PC-3 (cell line): ENCODE measurements around the gene BIRC6. TPM values are rescaled to one million over a fixed set of nuclear protein-coding genes. Genes with fewer than 3 reads are reported as not detected.
A peak's percentile ranks its signal among the peaks of the same experiment; 100 is the strongest.

Experiments used
- ATAC-seq: fragments of 200-7000 bp; cut with Tn5 transposase; 2 replicates; pipeline ENCODE4 v1.9.1; 2020; ENCODE audit warnings: mild to moderate bottlenecking, moderate library complexity
- BruUV-seq: library from RNA; stranded (reverse); fragments of 400-500 nt; replicated peaks from 2 replicates; lab custom pipeline; 2021; lab: Mats Ljungman, UMichigan
- CTCF ChIA-PET: fragments of 300-600 bp; sonication (Branson Sonifier 250); formaldehyde crosslinking; loops from one replicate; lab custom pipeline; 2022; ENCODE audit warnings: antibody characterized with exemption; lab: Charles Lee
- POLR2A ChIA-PET: fragments of 300-600 bp; sonication (Branson Sonifier 250); formaldehyde crosslinking; loops from one replicate; lab custom pipeline; 2022; ENCODE audit warnings: antibody characterized with exemption; ENCODE audit not compliant: unreplicated experiment; lab: Charles Lee
- DNase-seq: peaks from one replicate; pipeline ENCODE4 v3.0.0-alpha.2; 2015
- H2AFZ ChIP-seq: fragments of 300-600 bp; sonication (generic); 2 replicates; pipeline ENCODE4 v1.6.0; 2016; ENCODE audit warnings: antibody characterized with exemption, low read length
- H3F3A ChIP-seq: fragments of 300-600 bp; sonication (generic); one replicate; pipeline ENCODE4 v1.6.0; 2017; ENCODE audit warnings: antibody characterized with exemption, low read length, control low read depth, mild to moderate bottlenecking; ENCODE audit not compliant: unreplicated experiment
- H3K27ac ChIP-seq: fragments of 300-600 bp; sonication (generic); 2 replicates; pipeline ENCODE4 v1.5.1; 2016; ENCODE audit warnings: mild to moderate bottlenecking, low read length
- H3K27me3 ChIP-seq: fragments of 300-600 bp; sonication (generic); 2 replicates; pipeline ENCODE4 v1.6.1; 2016; ENCODE audit warnings: low read length, mixed read lengths
- H3K36me3 ChIP-seq: fragments of 300-600 bp; sonication (generic); 2 replicates; pipeline ENCODE4 v1.6.1; 2016; ENCODE audit warnings: low read depth, mixed run types, low read length, mixed read lengths
- H3K4me1 ChIP-seq: fragments of 300-600 bp; sonication (generic); 2 replicates; pipeline ENCODE4 v1.5.1; 2016; ENCODE audit warnings: low read length; ENCODE audit not compliant: insufficient read depth
- H3K4me2 ChIP-seq: fragments of 300-600 bp; sonication (generic); 2 replicates; pipeline ENCODE4 v1.6.0; 2016; ENCODE audit warnings: low read length
- H3K4me3 ChIP-seq: fragments of 300-600 bp; sonication (generic); 2 replicates; pipeline ENCODE4 v1.5.1; 2016; ENCODE audit warnings: mild to moderate bottlenecking, low read length, mixed read lengths
- H3K79me2 ChIP-seq: fragments of 300-600 bp; sonication (generic); 2 replicates; pipeline ENCODE4 v1.6.1; 2017; ENCODE audit warnings: low read length, mixed read lengths
- H3K9ac ChIP-seq: fragments of 300-600 bp; sonication (generic); 2 replicates; pipeline ENCODE4 v1.6.0; 2016; ENCODE audit warnings: mild to moderate bottlenecking, low read length
- H3K9me2 ChIP-seq: fragments of 300-600 bp; sonication (generic); replicated peaks from 2 replicates; pipeline ENCODE4 v1.6.1; 2016; ENCODE audit warnings: mixed run types, low read length, mixed read lengths
- H3K9me3 ChIP-seq: fragments of 300-600 bp; sonication (generic); 2 replicates; pipeline ENCODE4 v1.6.1; 2016; ENCODE audit warnings: low read length, mixed read lengths
- H4K20me1 ChIP-seq: fragments of 300-600 bp; sonication (generic); 2 replicates; pipeline ENCODE4 v1.6.1; 2016; ENCODE audit warnings: low read length, mixed read lengths
- EZH2 ChIP-seq: fragments of 300-600 bp; sonication (generic); IDR thresholded peaks from one replicate; pipeline ENCODE4 v1.6.1; 2017; ENCODE audit warnings: antibody characterized with exemption, mild to moderate bottlenecking, low read length; ENCODE audit not compliant: unreplicated experiment
- EZH2phosphoT487 ChIP-seq: fragments of 300-600 bp; sonication (generic); IDR thresholded peaks from 2 replicates; pipeline ENCODE4 v1.6.1; 2018; ENCODE audit warnings: mild to moderate bottlenecking, antibody characterized with exemption, low read length, borderline replicate concordance
- intact Hi-C: fragments of 100-400 bp; cut with micrococcal nuclease; formaldehyde crosslinking; loops from 2 replicates; pipeline ENCODE4 v1.9.0; 2023
- total RNA-seq: library from RNA; depleted of rRNA; stranded (reverse); fragments of >200 nt; gene quantifications from 2 replicates; pipeline ENCODE4 v1.2.3, GENCODE V29; 2014
- TF ChIP-seq, protein P1 (sequence below): fragments of 300-600 bp; sonication (generic); conservative IDR thresholded peaks from 2 replicates; pipeline ENCODE4 v1.5.1; 2017; ENCODE audit warnings: antibody characterized with exemption, low read depth, mild to moderate bottlenecking, low read length

Gene BIRC6
- total RNA-seq, 1 experiment from 2014 or later = 74.7 TPM

DNA sequence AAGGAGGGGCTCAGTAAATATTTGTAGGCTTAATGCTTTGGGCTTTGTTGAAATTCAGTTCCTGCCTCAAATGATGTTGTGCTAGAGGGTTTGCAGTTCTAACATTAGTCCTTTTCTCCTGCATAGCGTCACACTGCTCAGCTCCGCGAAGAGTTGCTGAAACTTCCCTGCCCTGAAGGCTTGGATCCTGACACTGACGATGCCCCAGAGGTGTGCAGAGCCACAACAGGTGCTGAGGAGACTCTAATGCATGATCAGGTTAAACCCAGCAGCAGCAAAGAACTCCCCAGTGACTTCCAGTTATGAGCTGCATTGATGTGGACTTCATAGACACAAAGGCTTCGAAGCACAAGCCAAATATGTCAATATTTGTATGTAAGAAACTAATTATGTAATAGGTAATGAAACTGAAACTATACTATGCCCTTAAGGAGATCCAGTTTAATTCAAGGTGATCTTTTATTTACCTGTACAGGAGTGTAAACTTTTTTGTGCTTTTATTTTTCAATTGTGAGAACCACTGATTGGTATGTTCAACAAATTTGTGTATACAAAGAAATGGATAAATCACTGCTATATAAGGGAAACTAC is 260.9 kb downstream of the BIRC6 start:
- H3K79me2 ChIP-seq = no peaks in the 10 kb centered on the region
- H4K20me1 ChIP-seq = no peaks in the 10 kb centered on the region
- H3K4me2 ChIP-seq = no peak overlapping the region
- H3K9me3 ChIP-seq = no peaks in the 10 kb centered on the region
- POLR2A ChIA-PET = no interaction called here
- H2AFZ ChIP-seq = no peak overlapping the region
- no TSS peak for BruUV-seq
- H3K4me3 ChIP-seq = no peak overlapping the region
- no peak overlapping the region for H3K9ac ChIP-seq
- DNase-seq = no peak
- no peaks in the 10 kb centered on the region for H3K9me2 ChIP-seq
- ATAC-seq = peak; percentile 18; the same call in 1 of the 2 replicates
- H3K36me3 ChIP-seq = peaks cover 20% of the 10 kb centered on the region
- H3K4me1 ChIP-seq = no peaks in the 10 kb centered on the region
- H3F3A ChIP-seq = no peaks in the 10 kb centered on the region
- no peak overlapping the region for H3K27ac ChIP-seq
- intact Hi-C loops = no loop called here
- CTCF ChIA-PET = no interaction called here
- no peaks in the 10 kb centered on the region for H3K27me3 ChIP-seq
- no peak for TF ChIP-seq EZH2
- TF ChIP-seq, protein P1, sequence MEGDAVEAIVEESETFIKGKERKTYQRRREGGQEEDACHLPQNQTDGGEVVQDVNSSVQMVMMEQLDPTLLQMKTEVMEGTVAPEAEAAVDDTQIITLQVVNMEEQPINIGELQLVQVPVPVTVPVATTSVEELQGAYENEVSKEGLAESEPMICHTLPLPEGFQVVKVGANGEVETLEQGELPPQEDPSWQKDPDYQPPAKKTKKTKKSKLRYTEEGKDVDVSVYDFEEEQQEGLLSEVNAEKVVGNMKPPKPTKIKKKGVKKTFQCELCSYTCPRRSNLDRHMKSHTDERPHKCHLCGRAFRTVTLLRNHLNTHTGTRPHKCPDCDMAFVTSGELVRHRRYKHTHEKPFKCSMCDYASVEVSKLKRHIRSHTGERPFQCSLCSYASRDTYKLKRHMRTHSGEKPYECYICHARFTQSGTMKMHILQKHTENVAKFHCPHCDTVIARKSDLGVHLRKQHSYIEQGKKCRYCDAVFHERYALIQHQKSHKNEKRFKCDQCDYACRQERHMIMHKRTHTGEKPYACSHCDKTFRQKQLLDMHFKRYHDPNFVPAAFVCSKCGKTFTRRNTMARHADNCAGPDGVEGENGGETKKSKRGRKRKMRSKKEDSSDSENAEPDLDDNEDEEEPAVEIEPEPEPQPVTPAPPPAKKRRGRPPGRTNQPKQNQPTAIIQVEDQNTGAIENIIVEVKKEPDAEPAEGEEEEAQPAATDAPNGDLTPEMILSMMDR = no peak

DNA sequence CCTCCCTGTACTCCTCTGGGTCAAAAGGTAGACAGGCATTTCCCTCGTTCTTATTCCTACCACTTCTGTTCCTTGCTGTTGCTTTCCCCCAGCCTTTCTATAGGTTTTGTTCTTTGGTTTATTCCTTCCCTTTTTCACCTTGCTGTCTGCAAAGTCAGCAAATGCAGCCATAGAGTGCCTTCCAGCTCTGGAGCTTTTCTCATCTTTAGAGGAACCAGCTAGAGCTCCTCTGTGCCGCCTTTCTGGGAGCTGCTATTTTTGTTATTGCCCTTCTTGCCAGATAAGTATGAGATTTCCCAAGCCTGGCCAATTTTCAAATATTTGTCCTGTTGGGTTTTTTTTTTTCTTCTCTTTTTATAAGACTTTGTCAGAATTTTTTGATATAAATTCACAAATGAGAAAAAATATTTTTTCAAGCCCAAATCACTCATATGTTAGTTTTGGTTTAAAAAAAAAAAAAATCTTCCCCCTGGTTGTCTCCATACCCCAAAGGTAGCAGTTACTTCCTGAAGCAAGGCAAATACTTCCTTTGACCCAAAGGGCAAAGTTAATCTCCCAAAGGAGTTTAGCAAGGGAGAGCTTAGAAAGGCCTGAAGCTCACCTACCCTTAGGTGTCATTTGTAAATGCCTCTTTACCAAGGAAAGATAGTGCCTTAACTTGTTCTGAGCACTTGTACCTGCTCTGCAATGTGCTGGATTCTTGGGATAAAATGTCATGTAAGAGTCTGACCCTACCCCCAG is 265.9 kb downstream of the BIRC6 start:
- Histone ChIP-seq H3K36me3 (peaks cover 8% of the 10 kb centered on the region; the same call in 1 of the 2 replicates), H3F3A (no peaks in the 10 kb centered on the region), H3K27ac (no peak overlapping the region), H3K9ac (no peak overlapping the region), H3K4me2 (no peak overlapping the region), H3K9me3 (no peaks in the 10 kb centered on the region), H3K9me2 (no peaks in the 10 kb centered on the region), H3K79me2 (no peaks in the 10 kb centered on the region), H4K20me1 (no peaks in the 10 kb centered on the region), H3K4me3 (no peak overlapping the region), H3K4me1 (peaks cover 5% of the 10 kb centered on the region; the same call in 1 of the 2 replicates), H3K27me3 (no peaks in the 10 kb centered on the region), H2AFZ (no peak overlapping the region)
- CTCF ChIA-PET = no interaction called here
- BruUV-seq = no TSS peak
- no peak for DNase-seq
- POLR2A ChIA-PET = interaction anchor here (0.7 kb wide), 1 partner anchor 675 kb away, joined by 6 read pairs; no protein-coding TSS in a partner anchor
- ATAC-seq = no peak
- intact Hi-C loops = no loop called here
- TF ChIP-seq, protein P1 = no peak
- TF ChIP-seq EZH2 (no peak), EZH2phosphoT487 (no peak)

DNA sequence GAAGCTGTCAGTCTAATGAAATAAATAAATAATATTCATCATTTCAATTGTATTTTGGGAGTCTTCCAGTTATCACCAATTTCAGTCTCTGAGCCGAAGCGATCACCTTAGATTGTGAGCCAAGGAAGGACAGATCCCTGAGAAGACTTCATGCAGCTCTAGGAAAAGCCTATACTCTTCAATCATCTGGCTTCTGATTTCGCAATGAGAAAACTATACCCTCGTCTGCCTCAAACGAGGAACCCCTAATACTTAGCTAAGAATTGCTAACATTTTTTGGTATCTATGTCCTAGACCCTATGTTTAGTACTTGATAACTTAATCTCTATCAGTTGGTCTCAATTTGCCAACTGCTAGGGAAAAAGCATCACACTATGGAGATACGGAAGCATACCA is 266.5 kb downstream of the BIRC6 start:
- Histone ChIP-seq H3K4me3 (no peak overlapping the region), H3K4me2 (no peak overlapping the region), H3K27me3 (no peaks in the 10 kb centered on the region), H3K9me3 (no peaks in the 10 kb centered on the region), H3K36me3 (peaks cover 5% of the 10 kb centered on the region; the same call in 1 of the 2 replicates), H3K9ac (no peak overlapping the region), H3K4me1 (peaks cover 5% of the 10 kb centered on the region; the same call in 1 of the 2 replicates), H4K20me1 (no peaks in the 10 kb centered on the region), H2AFZ (no peak overlapping the region), H3F3A (no peaks in the 10 kb centered on the region), H3K79me2 (peaks cover 3% of the 10 kb centered on the region), H3K27ac (no peak overlapping the region), H3K9me2 (no peaks in the 10 kb centered on the region)
- CTCF ChIA-PET = no interaction called here
- DNase-seq = no peak
- POLR2A ChIA-PET = interaction anchor here (0.7 kb wide), 1 partner anchor 675 kb away, joined by 6 read pairs; no protein-coding TSS in a partner anchor
- intact Hi-C loops = no loop called here
- BruUV-seq = no TSS peak
- TF ChIP-seq EZH2 (no peak), EZH2phosphoT487 (no peak)
- no peak for ATAC-seq
